Kidney glomerular epithelial cell (primary cell): ENCODE measurements around the gene PCCA.
"Not testable (repeated sequence)": the region's sequence is repeated elsewhere in the genome, so short reads cannot be mapped to it uniquely, and the experiment has no call there.

Experiments used
- DNase-seq: peaks from one replicate; lab custom pipeline; 2025; lab: John Stamatoyannopoulos, UW

The PCCA gene, protein sequence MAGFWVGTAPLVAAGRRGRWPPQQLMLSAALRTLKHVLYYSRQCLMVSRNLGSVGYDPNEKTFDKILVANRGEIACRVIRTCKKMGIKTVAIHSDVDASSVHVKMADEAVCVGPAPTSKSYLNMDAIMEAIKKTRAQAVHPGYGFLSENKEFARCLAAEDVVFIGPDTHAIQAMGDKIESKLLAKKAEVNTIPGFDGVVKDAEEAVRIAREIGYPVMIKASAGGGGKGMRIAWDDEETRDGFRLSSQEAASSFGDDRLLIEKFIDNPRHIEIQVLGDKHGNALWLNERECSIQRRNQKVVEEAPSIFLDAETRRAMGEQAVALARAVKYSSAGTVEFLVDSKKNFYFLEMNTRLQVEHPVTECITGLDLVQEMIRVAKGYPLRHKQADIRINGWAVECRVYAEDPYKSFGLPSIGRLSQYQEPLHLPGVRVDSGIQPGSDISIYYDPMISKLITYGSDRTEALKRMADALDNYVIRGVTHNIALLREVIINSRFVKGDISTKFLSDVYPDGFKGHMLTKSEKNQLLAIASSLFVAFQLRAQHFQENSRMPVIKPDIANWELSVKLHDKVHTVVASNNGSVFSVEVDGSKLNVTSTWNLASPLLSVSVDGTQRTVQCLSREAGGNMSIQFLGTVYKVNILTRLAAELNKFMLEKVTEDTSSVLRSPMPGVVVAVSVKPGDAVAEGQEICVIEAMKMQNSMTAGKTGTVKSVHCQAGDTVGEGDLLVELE

DNA sequence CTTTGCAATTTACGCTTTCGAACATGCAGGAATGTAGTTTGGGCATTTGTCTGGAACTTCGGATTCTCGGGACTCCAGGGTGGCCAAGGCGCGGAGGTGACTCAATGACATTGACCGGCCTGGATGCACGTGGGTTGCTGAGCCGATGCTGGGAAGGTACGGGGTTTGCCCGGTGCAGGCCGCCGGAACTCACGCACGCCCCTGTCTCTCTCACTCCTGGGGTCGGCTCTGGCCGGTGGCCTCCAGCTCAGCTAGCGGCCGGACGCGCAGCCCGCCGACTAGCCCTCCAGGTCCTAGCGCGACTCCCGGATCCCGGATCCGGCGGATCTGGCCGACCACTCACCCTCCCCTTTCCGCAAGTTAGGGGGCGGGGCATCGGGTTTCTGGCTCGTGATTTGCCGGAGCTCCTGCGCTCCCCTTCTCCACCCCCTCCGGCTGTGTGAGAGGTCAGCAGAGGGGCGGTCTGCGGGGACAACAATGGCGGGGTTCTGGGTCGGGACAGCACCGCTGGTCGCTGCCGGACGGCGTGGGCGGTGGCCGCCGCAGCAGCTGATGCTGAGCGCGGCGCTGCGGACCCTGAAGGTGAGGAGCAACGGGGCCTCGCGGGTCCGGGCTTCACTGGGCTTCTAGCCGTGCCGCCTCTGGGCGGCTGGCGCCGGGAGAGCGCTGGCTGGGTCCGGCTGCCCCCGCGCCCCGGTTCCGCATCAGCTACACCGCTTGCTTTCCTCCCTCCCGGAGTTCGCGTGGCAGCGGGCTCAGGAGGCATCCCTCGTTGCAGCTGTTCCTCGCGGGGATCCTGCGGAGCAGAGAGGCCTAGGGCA is at the start of gene PCCA:
PCCA (plus strand) TSS at position 450 of the 821 bp plus-strand sequence; CDS start at position 478, 28 bp downstream.
- DNase-seq, result peak; percentile 88

DNA sequence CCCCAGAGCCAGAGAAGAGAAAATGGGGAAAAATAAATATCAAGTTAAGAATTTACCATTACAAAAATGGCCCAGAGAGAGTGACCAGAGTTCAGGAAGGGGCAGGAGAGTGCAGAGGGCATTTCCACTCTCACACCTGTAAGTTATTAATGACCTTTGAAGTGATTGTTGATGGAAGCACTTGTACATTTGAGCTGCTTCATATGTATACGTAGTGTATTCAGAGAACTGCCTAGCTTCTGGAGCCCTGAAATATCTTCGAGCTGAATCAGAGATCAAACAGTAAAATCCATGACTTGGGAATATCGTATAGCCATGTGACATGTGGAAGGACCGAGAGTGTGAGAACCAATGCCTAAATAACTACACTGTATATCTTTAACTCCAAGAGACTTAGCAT is 49.2 kb upstream of the PCCA start:
- DNase-seq, result no peak

DNA sequence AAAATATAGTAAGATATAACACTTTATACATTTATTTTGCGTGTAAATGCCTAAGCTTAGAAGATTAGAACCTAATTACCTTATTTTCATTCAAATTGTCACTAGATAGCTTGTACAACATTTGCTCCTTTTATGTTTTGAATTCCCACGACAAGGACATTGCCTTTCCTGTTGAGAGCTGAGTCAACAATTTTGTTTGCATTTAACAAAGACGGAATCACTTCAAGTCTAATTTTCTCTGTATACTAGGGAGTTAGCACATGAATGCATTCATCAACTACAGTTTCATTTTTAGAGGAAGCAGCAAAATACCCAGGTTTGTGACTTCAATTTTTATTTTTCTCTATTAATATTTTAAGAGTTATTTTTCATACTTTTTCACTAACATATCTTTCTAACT is 48.7 kb upstream of the PCCA start:
- DNase-seq, result no peak

DNA sequence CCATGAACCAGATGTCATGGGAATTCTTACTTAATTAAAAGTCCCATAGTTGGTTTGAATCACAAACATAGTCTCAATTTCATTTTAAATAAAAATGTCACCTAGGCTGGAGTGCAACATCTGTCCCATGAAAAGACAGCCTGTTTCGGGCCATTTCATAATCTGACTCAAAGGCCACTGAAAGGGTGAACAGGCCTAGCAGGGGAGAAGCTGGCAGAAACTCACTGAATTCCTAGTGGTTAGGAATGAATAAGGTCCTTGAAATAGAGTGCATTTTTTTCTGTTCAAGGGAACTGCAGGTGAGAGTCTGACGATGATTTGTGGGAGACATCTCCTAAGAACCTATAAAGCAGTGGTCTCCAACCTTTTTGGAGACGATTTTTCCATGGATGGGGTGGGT is 44.0 kb upstream of the PCCA start:
- DNase-seq, result no peak

DNA sequence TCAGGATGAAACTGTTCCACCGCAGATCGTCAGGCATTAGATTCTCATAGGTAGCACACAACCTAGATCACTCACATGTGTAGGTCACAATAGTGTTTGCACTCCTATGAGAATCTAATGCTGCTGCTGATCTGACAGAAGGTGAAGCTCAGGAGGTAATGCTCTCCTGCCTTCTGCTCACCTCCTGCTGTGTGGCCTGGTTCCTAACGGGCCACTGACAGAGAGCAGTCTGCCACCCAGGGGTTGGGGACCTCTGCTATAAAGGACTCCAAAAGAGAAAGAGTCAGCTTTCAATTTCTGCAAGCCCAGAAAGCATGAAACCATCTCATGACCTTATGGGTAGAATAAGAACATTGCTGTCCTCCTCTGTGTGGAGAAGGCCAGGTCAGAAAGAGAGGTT is 43.5 kb upstream of the PCCA start:
- no peak for DNase-seq

DNA sequence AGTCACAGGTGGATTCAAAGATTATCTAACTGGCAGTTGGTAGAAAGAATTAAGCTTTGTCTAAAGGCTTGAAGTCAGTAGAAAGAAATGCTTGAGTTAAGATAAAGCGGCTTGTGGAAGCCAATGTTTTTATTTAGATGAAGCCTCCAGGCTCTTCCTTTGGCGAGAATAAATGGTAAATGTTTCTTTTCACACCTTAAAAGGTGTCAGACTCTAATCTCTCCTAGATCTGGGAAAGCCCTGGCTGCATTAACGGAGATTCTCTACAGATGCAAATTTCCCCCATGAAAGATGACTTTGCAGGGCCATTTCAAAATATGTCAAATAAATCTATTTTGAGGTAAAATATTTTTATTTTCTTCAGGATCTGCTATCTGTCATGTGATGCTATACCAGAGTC is 37.8 kb upstream of the PCCA start:
- DNase-seq, result no peak

DNA sequence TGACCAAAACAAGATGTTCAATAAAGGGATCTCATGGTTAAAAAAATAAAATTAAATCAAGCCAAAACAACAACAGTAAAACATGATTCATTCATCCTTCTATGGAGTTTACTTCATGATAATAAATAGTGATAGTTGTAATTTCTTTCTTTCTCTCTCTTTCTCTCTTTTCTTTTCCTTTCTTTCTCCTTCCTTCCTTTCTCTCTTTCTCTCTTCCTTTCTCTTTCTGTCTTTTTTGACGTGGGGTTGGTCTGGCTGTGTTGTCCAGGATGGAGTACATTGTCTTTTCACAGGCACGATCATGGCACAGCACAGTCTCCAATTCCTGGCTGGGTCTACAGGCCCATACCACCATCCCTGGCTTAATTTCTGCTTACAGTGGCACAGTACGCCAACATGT is 29.1 kb upstream of the PCCA start:
- no peak for DNase-seq

DNA sequence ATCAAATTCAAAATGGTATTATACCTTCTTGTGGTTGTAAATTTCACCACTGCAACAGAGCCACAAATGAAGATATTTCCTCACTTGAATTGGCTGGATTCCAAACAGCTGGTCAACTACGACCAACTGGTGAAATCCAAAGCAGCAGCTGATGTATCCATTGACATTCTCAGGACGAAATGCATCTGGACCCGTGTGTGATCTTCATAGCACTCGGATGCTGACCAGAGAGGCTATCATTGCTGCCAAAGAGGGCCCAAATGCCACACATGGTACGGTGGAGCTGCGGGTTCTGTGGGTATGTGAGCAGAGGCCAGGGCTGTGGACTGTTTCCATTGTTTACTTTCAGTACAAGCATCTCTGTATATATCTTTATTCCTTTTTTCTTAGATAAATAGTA is 25.6 kb upstream of the PCCA start:
- no peak for DNase-seq

DNA sequence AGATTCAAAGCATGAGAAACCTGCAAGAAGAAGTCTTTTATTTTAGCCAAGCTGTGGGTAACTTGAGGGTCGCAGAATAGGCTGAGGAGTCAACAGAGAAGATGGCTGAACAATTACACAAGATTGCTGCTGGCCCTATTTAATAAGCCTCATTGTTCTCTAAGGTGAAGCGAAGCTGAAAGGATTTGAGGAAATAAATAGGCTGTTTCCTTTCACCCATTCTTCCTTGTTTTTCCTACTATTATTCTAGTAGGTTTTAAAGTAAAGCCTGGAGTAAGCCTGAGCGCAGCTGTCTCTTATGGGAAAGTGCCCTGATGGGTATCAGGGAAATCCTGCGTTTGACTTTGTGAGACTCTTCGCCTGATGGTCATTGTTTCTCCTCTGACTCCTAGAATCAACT is 25.0 kb upstream of the PCCA start:
- DNase-seq, result no peak

DNA sequence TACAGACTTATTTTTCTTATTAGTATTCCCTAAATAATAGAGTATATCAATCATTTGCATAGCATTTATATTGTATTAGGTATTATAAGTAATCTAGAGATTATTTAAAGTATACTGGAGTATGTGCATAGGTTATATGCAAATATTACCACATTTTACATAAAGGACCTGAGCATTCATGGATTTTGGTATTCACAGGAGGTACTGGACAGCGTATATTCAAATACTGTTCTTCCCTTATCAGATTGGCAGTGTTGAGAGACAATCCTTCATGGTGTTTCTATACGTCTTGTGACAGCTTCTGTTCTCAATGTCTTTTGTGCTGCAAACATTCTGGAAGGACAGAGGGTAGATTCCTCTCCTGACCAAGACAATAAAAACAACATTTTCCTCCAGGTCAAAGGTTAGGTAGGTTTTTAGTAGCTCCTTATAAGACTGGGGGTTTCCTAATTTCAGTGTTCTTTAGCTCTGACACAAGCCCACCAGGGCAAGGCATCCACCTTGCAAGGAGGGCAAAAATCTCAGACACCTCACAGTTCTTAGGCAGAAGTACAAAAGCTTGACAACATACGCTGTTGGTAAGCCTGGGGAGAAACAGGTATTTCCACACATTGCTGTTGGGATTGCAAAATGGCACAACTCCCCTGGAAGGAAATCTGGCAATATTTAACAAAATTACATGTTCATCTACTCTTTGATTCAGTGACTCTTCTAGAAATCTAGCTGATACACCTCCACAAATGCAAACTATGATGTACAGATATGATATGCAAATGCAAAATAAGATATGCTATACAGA is 20.6 kb upstream of the PCCA start:
- DNase-seq, result no peak

DNA sequence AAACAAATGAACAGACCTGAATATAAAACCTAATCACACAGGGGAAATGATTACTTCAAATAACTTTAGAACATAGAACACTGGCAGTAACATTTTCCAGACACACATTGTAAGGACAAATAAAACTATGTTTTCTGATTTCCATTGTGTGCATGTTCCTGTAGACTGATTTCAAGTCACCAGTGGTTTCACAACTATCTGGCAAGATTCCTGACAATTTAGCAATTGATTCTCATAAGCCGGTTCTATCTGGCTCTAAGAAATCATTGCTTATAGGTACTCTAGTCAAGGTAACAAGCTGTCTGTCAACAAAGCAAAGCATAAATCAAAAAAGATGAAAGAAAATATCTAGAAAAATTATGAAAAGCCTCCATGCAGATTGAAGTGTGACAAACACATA is 19.6 kb upstream of the PCCA start:
- DNase-seq, result no peak

DNA sequence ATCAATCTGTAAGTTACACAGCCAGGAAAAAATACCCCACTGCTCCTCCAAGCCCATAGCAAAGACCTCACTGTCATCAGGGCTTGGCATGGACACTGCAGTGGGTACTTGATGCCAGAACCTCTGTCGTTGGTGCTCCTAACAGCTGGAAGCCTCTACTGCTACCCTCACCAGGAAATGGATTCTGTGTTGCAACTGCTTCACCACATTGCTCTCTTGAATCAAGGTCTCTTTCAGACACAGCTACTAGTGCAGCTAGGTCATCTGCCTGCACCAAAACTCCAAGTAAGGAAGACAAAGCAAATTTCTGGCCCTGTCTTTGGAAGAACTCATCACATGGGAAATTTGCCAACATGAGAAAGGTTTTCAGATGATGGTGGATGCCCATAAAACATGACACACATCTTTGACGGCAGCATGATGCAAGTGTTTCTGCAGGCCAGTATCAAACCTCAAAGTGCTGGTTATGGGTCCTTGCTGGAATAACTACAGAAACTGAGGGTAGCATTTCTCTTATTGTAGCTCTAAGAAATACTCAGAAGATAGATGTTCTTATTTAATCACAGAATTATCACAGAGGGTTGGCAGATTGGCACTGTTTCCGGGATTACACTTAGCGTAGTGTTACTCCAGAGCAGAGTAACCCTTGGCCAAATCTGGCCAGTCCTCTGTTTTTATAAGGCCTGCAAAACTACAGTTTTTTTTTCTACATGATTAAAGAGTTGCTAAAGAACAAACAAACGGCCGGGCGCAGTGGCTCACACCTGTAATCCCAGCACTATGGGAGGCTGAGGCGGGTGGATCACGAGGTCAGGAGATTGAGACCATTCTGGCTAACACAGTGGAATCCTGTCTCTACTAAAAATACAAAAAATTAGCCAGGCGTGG is 12.9 kb upstream of the PCCA start:
- no peak for DNase-seq

DNA sequence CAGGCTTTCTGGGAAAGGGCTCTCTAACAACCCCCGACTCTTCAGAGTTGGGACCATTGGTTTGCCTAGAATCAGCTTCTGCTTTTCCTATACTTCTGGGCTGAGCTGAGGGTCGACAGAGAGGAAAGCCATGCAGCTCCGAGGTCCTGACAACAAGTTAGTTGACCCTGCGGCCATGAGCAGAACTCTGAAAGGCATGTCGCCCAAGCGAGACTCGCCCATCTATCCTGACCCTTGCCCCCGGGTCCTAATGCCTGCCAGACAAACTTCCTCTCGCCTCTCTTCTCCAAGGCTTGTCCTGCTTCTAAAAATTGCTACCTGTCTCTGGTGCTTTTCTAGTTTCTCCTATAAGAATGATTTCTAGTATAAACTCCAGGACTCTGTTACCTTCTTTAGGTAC is 9.9 kb upstream of the PCCA start:
- DNase-seq, result not testable (repeated sequence)

DNA sequence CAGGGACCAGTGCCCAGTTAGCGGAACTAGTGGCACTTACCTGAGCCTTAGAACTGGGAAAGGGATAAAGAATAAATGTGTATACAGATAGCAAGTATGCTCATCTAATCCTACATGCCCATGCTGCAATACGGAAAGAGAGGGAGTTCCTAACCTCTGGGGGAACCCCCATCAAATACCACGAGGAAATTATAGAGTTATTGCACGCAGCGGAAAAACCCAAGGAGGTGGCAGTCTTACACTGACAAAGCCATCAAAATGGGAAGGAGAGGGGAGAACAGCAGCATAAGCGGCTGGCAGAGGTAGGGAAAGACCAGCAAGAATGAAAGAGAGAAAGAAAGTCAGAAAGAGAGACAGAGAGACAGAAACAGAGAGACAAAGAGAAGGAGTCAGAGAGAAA is 5.5 kb upstream of the PCCA start:
- DNase-seq, result not testable (repeated sequence)

DNA sequence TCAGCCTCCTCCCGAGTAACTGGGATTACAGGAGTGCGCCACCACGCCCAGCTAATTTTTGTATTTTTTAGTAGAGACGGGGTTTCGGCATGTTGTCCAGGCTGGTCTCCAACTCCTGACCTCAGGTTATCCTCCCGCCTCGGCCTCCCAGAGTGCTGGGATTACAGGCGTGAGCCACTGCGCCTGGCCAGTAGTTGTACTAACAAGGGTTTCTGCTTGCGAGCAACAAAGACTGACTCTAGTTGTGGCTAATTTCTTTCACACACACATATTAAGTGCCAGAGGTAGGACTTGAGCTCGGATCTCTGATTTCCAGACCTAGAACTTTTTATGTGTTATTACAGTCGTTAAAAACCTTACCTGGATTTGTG is 635 bp upstream of the PCCA start:
- DNase-seq, result no peak

DNA sequence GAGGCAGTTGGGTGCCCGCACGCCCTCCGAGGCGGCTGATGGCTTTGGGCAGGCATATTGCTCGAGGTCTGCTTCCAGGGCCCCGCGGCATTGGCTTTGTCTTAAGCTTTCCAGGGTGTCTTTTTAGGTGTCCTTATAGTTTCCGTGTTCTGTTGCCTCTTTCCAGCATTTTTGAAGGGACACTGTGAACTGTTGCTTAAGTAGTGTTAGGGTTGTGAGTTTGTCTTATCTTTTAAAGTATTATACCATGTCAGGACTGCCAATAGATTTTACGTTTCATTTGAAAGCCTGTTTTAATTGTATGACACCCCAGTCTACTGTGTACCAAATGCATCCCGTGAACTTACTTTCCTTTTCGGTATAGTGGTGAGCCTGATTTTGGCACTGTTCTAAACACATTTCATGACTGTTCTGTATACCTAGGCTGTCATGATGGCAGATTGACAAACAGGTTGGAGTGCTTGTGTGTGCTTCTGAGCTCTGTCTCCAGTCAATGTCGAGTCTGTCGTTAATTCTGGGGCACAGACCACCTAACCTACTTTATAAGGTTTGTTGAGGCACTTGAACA is 656 bp downstream of the PCCA start:
- DNase-seq, result no peak

DNA sequence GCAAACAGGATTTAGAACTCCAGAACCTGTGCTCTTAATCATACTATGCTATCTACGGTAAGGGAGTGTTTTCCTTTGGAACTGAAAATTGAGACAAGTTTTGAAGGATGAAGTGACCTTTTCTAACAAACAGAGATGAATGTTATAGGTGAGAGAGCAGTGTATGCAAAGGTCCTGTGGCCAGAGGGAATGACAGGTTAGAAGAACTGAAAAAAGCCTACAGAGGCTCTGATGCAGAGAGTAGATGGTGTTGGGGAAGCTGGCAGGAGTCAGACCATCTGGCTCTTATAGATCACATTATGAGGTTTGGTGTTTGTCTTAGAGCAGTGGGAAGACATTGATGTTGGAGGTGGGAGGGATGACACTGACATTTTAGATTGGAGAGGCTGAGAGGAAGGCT is 2.0 kb downstream of the PCCA start:
- DNase-seq, result no peak

DNA sequence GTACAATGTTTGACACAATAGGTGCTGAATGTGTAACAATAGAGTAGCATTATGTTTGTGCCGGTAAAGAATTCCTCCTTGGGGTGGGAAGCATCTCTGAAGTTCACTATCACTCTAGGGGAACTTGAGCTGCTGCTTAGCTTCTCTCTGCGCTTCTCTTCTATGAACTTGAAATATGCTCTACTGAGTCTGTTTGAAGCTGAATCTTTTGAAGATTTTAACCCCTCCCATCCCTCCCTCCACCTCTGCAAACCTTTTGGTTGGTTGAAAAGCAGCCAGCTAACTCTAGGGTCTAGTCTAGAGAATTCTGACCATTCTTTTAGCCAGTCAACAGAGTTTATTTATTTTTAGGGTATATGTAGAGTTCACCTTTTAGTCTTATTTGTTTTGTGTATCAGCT is 2.5 kb downstream of the PCCA start:
- DNase-seq, result no peak

DNA sequence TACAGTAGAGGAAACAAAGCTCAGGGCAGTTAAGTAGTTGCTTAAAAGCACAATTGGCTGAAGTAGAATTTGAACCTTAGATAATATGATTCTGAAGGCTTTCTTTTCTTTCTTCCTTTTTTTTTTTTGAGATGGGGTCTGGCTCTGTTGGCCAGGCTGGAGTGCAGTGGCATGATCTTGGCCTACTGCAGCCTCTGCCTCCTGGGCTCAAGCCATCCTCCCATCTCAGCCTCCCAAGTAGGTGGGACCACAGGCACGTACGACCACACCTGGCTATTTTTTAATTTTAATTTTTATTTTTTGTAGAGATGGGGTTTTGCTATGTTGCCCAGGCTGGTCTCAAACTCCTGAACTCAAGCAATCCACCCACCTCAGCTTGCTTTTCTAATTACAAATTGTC is 3.4 kb downstream of the PCCA start:
- DNase-seq, result not testable (repeated sequence)

DNA sequence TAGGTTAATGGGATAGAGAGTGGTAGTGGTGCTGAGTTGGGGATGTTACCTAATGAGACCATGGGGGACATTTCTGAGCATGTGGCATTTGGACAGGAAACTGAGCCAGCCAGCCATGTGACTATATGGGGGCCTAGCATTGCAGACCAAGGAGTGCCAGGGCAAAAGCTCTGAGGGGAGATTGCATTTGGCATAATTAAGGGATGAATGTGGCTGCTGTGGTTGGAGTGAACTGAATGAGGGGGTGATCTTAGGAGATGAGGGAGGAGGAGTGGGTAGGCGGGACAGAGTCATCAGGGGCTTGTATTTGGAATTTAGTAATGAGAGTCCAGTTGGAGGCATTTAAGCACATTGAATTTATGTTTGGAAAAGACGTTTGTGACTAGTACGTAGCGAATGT is 6.6 kb downstream of the PCCA start:
- DNase-seq, result no peak

DNA sequence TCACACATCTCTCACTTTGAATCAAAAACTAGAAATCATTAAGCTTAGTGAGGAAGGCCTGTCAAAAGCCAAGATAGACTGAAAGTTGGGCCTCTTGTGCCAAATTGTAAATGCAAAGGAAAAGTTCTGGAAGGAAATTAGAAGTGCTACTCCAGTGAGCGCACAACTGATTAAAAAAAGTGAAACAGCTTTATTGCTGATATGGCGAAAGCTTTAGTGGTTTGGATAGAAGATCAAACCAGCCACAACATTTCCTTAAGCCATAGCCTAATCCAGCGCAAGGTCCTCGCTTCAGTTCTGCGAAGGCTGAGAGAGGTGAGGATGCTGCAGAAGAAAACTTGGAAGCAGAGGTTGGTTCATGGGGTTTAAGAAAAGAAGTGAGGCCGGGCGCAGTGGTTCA is 7.6 kb downstream of the PCCA start:
- DNase-seq, result no peak
